SK-N-MC (cell line): ENCODE data around the gene MRPL23.

Source experiments
- DNase-seq: peaks from one replicate; pipeline ENCODE4 v3.0.0-alpha.2; 2011; ENCODE audit warnings: low read depth, low spot score
- H3K27ac ChIP-seq: fragments of 200-600 bp; sonication (generic); 2 replicates; pipeline ENCODE4 v1.5.1; 2016; ENCODE audit warnings: mixed run types
- H3K36me3 ChIP-seq: fragments of 200-600 bp; sonication (generic); 2 replicates; pipeline ENCODE4 v1.6.1; 2017; ENCODE audit warnings: antibody characterized with exemption, low read length, mixed read lengths; ENCODE audit not compliant: insufficient read depth
- H3K4me3 ChIP-seq: fragments of 200-600 bp; sonication (generic); 2 replicates; pipeline ENCODE4 v1.5.1; 2016
- H3K9ac ChIP-seq: fragments of 200-600 bp; sonication (generic); 2 replicates; pipeline ENCODE4 v1.8.0; 2017; ENCODE audit warnings: mixed run types, mixed read lengths; ENCODE audit not compliant: insufficient read length
- H3K9me3 ChIP-seq: fragments of 200-600 bp; sonication (generic); 2 replicates; pipeline ENCODE4 v1.6.1; 2017; ENCODE audit warnings: low read depth, mild to moderate bottlenecking, antibody characterized with exemption, low read length, moderate library complexity, mixed read lengths
- EZH2 ChIP-seq: fragments of 200-600 bp; sonication (generic); IDR thresholded peaks from one replicate; pipeline ENCODE4 v1.6.1; 2017; ENCODE audit warnings: antibody characterized with exemption
- FOXP2 ChIP-seq: optimal IDR thresholded peaks from 2 replicates; pipeline ENCODE3; 2011; ENCODE audit warnings: mild to moderate bottlenecking, moderate library complexity; ENCODE audit not compliant: insufficient read depth; ENCODE audit errors: extremely low read length, control extremely low read depth
- POLR2AphosphoS5 ChIP-seq: IDR thresholded peaks from 2 replicates; pipeline ENCODE4 v1.6.1; 2012; ENCODE audit warnings: mild to moderate bottlenecking, low read depth, low read length, borderline replicate concordance

The MRPL23 gene

DNA sequence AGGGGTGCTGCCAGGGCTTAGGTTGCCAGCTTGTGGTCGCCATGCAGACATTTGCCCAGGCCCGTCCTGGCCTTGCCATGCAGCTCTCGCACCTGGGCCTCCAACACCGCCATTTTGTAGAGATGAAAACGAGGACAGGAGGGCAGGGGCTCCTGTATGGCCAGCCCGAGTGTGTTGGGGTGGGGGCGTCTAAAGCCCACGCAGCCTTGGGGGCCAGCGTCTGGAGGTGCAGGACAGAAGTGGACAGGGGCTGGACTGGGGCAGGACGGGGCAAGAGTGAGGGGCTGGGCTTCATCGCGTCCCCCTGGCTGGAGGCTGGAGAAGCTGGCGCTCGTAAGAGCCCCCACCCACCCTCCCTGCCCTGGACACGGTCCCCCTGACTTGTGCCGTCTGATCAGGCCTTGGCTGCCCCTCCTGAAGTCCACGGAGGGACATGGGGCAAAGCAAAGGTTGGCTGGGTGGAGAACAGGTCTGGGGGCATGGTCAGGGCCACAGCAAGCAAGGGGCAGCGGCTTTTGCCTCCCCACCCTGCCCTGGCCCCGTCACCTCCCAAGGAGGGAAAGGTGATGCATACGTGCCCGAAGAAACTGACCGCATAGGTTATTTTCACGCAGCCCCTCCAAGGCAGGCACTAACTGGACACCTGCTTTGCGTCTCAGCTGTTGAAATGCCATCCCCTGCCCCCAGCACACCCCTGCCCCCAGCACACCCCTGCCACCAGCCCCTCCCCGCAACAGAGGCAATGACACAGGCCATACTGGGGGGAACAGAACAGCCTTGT is 26.8 kb upstream of the MRPL23 start:
- no peaks in the 10 kb centered on the region for H3K9me3 ChIP-seq
- TF ChIP-seq FOXP2 (no peak), POLR2AphosphoS5 (no peak), EZH2 (no peak)
- DNase-seq: no peak
- no peak overlapping the region for H3K27ac ChIP-seq
- no peak overlapping the region for H3K4me3 ChIP-seq
- no peak overlapping the region for H3K9ac ChIP-seq
- no peaks in the 10 kb centered on the region for H3K36me3 ChIP-seq

DNA sequence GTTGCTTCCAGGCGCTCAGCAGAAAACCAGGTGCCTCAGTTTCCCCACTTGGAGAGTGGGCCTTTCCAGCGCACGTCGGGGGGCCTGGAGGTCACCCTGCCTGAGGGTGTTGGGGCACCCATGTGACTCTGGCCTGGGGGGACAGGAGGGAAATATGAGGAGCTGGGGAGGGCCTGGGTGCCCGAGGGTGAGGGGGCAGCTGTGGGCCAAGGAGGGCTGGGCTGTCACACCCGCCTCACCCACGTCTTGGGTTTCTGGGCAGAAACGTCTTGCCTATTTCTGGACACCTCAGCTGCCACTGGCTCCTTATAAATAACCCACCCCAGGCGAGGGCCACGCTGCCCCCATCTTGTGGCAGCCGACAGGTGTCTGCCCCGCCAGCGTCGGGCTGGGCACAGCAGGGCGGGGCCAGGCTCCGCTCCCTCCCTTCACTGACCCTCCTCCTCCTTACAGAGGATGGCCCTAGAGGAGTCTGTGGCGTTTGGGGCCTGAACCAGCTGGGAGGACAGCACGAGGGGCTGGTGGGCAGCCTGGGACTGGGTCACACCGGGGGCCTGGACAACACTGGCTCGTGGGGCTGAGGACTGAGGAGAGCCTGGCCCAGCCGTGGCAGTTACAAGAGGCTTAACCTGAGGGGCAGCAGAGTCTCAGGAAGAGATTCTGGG is 26.1 kb upstream of the MRPL23 start:
- H3K27ac ChIP-seq: no peak overlapping the region
- TF ChIP-seq EZH2 (no peak), POLR2AphosphoS5 (no peak), FOXP2 (no peak)
- no peaks in the 10 kb centered on the region for H3K9me3 ChIP-seq
- no peak for DNase-seq
- no peaks in the 10 kb centered on the region for H3K36me3 ChIP-seq
- H3K9ac ChIP-seq: no peak overlapping the region
- H3K4me3 ChIP-seq: no peak overlapping the region

DNA sequence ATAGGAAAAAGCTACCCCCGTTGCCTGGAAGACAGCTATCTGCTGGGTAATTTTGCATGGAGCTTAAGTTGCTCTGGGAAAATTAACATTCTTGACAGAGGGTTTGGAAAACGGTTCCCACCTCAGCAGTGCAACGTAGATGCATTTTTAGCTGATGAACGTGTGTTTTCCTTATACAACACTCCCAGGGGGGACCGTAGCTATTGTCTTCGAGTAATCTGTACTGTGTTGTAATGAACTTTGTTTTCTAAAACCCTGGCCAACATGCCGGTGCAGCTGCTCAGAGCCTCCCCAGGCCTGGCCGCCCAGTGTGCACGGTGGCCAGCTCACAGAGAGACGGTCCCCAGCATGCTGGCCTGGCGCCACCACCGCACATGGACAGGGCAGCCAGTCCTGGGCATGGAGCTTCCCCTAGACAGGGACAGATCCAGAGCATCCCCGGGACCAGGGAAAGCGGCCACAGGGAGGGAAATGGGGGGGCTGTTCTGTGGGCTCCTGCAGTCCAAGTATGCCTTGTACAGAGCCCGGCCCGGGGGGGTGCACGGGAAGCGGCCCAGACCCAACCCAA is 25.5 kb upstream of the MRPL23 start:
- H3K4me3 ChIP-seq: no peak overlapping the region
- H3K9ac ChIP-seq: no peak overlapping the region
- H3K9me3 ChIP-seq: no peaks in the 10 kb centered on the region
- TF ChIP-seq EZH2 (no peak), POLR2AphosphoS5 (no peak), FOXP2 (no peak)
- no peak overlapping the region for H3K27ac ChIP-seq
- no peaks in the 10 kb centered on the region for H3K36me3 ChIP-seq
- no peak for DNase-seq

DNA sequence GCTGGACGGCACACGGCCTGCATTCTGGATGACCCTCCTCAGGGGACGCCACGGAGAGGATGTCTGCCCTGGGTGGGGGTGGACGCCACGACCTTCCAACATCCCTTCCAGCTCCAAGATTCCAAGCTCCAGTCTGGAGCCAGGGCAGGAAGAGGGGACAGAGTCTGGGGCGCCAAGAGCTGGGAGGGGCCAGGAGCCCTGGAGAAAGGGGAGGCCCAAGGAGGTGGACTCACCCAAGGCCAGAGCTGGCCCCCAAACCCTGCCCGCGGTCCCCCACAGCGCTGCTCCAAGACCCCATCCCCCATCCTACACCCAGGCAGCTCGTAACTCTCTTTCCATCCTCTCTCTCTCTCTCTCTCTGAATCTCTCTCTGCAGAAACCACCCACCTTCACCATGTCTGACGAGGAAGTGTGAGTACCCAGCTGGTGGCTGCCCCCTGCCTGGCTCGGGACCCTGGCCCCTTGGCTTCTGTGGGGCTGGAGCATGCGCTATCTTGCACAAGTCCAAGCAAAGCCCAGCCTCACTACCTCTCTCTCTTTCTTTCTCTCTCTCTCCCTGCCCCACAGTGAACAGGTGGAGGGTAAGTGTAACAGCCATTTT is 24.6 kb upstream of the MRPL23 start:
- Histone ChIP-seq H3K9ac (no peak overlapping the region), H3K9me3 (no peaks in the 10 kb centered on the region), H3K27ac (no peak overlapping the region), H3K36me3 (no peaks in the 10 kb centered on the region), H3K4me3 (no peak overlapping the region)
- TF ChIP-seq EZH2 (no peak), FOXP2 (no peak), POLR2AphosphoS5 (no peak)
- no peak for DNase-seq

DNA sequence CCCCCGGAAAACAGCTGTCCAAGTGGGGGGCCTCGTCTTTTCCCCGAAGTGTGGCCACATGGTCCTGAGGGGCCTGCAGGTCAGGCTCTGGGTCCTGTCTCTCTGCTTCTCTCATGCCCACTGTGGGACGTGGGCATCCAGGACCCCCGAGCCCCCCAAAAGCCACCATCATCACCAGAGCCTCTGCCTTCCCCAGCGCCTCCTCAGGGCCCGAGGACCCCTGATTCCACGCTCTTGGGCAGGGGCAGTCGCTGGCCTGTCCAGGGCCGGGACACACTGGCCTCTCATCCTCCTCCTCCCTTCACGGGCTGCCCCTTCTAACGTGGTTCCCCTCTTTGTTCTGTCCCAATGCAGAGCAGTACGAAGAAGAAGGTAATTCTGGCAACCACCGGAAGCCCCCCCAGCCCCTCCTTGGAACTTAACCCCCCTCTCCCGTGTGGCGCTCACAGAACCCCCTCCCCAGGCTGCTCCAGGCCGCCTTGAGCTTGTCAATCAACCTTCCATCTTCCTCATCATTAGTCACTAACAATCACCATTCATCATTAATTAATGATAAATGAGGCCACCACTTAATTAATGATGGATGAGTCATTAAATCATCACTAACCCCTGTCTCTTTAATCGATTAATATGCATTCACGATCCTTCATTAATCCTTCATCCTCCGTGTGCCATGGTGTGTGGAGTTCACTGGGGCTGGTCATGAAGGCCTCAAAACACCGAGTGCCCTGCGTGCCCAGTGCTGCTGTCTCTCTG is 23.8 kb upstream of the MRPL23 start:
- H3K9me3 ChIP-seq: no peaks in the 10 kb centered on the region
- H3K4me3 ChIP-seq: no peak overlapping the region
- no peak overlapping the region for H3K27ac ChIP-seq
- no peaks in the 10 kb centered on the region for H3K36me3 ChIP-seq
- no peak for DNase-seq
- no peak for TF ChIP-seq FOXP2
- TF ChIP-seq EZH2: no peak
- TF ChIP-seq POLR2AphosphoS5: no peak
- no peak overlapping the region for H3K9ac ChIP-seq

DNA sequence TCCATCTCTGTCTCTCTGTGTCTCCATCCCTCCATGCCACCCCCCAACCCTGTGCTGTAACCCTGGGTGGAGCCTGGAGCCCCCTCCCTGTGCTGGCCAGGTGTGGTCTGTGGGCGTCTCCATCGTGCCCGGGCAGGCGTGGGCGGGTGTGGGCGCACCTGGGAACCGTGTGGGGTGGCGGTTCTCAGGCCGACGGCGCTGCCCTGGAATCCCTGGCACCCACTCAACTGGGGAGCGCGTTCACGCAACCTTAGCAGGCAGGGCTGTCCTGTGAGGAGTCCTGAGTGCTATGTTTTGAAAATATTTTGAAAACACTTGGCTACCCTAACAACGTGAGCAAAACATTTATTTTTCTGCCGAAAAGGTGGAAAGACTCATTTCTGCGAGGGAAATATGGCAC is 23.0 kb upstream of the MRPL23 start:
- Histone ChIP-seq H3K27ac (no peak overlapping the region), H3K36me3 (no peaks in the 10 kb centered on the region), H3K4me3 (no peak overlapping the region), H3K9ac (no peak overlapping the region), H3K9me3 (no peaks in the 10 kb centered on the region)
- TF ChIP-seq EZH2 (no peak), POLR2AphosphoS5 (no peak), FOXP2 (no peak)
- DNase-seq: no peak

DNA sequence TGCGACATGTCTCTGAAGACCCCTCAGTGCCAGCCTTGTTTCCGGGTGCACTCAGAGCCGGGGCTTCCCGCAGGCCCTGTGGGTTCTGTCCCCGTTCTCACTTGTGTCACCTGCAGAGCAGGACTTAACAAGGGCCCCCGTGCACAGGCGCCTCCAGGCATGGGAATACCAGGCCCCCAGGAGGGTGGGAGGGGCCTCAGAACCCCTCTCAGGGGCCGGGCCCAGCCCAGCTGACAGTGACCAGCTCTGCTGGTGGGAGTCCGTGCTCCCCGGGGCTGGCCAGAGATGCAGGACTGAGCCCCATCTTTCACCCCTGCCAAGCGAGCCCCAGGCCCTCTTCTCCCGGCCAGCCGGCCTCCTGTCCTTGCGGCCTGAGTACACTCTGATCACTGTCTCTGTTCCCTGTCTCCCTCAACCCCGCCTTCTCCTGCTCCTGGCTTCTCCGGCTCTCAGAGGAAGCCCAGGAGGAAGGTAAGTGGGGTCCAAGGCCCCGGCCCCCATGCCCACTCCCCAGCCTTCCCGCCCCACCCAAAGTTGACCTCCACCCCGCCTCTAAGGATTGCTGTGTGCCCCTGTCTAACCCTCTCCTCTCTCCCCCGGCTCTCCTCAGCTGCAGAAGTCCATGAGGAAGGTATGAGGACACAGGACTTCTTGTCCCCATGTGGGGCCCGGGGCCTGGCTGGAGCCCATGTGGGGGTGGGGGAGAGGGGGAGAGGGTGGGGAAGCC is 22.3 kb upstream of the MRPL23 start:
- TF ChIP-seq POLR2AphosphoS5 (no peak), EZH2 (no peak)
- Histone ChIP-seq H3K27ac (no peak overlapping the region), H3K36me3 (no peaks in the 10 kb centered on the region), H3K9ac (no peak overlapping the region), H3K4me3 (no peak overlapping the region), H3K9me3 (no peaks in the 10 kb centered on the region)
- no peak for DNase-seq
